Karpas-422 (cell line): Measurements from ENCODE around the gene MAD1L1. TPM values are rescaled to one million over a fixed set of nuclear protein-coding genes. Genes with fewer than 3 reads are reported as not detected.

Source experiments
- DNase-seq: peaks from one replicate; pipeline ENCODE4 v3.0.0-alpha.2; 2015
- H2AFZ ChIP-seq: fragments of 200-600 bp; sonication (generic); 2 replicates; pipeline ENCODE4 v1.6.1; 2014; ENCODE audit warnings: antibody characterized with exemption, low read length, mixed read lengths
- H3K27ac ChIP-seq: fragments of 200-600 bp; sonication (generic); 2 replicates; pipeline ENCODE4 v1.5.1; 2014; ENCODE audit warnings: mild to moderate bottlenecking, low read length, moderate library complexity
- H3K27me3 ChIP-seq: fragments of 200-600 bp; sonication (generic); 2 replicates; pipeline ENCODE4 v1.6.1; 2014; ENCODE audit warnings: low read length, mixed read lengths
- H3K36me3 ChIP-seq: fragments of 200-600 bp; sonication (generic); 2 replicates; pipeline ENCODE4 v1.6.1; 2014; ENCODE audit warnings: low read length, mixed read lengths; ENCODE audit not compliant: insufficient read depth
- H3K4me1 ChIP-seq: fragments of 200-600 bp; sonication (generic); 2 replicates; pipeline ENCODE4 v1.6.1; 2014; ENCODE audit warnings: mild to moderate bottlenecking, low read length, mixed read lengths
- H3K4me2 ChIP-seq: fragments of 200-600 bp; sonication (generic); 2 replicates; pipeline ENCODE4 v1.6.1; 2014; ENCODE audit warnings: low read length, low read depth, mild to moderate bottlenecking; ENCODE audit not compliant: poor library complexity, severe bottlenecking
- H3K4me3 ChIP-seq: fragments of 200-600 bp; sonication (generic); 2 replicates; pipeline ENCODE4 v1.5.1; 2014; ENCODE audit warnings: mild to moderate bottlenecking, antibody characterized with exemption, low read length, mixed read lengths
- H3K79me2 ChIP-seq: fragments of 200-600 bp; sonication (generic); 2 replicates; pipeline ENCODE4 v1.6.1; 2014; ENCODE audit warnings: mild to moderate bottlenecking, low read length, mixed read lengths
- H3K9ac ChIP-seq: fragments of 200-600 bp; sonication (generic); 2 replicates; pipeline ENCODE4 v1.6.0; 2014; ENCODE audit warnings: low read length
- H3K9me2 ChIP-seq: fragments of 200-600 bp; sonication (generic), shearing (Covaris generic); replicated peaks from 2 replicates; pipeline ENCODE4 v1.6.0; 2014; ENCODE audit warnings: mild to moderate bottlenecking, low read length, moderate library complexity; ENCODE audit not compliant: insufficient read depth
- H3K9me3 ChIP-seq: fragments of 300-700, 200-600 bp; sonication (generic); 2 replicates; pipeline ENCODE4 v1.6.1; 2014; ENCODE audit warnings: low read length, mixed read lengths
- H4K20me1 ChIP-seq: fragments of 200-600 bp; sonication (generic); 2 replicates; pipeline ENCODE4 v1.6.1; 2014; ENCODE audit warnings: mild to moderate bottlenecking, antibody characterized with exemption, low read length, low read depth; ENCODE audit not compliant: insufficient read depth
- total RNA-seq: library from RNA; depleted of rRNA; stranded (reverse); fragments of >200 nt; shearing (Covaris generic); gene quantifications from 2 replicates; pipeline ENCODE4 v1.2.3, GENCODE V29; 2014; ENCODE audit warnings: low replicate concordance

The MAD1L1 gene
- total RNA-seq, 1 experiment from 2014 or later, result 38.6 TPM

- peaks cover 2% of the 10 kb centered on the region for H3K4me1 ChIP-seq
- H3K79me2 ChIP-seq, result no peaks in the 10 kb centered on the region
- H3K4me2 ChIP-seq, result no peak overlapping the region
- H3K36me3 ChIP-seq, result no peaks in the 10 kb centered on the region
- no peak overlapping the region for H3K4me3 ChIP-seq
- H3K27ac ChIP-seq, result no peak overlapping the region
- no peak overlapping the region for H2AFZ ChIP-seq
- no peak overlapping the region for H3K9ac ChIP-seq
- H3K9me3 ChIP-seq, result no peaks in the 10 kb centered on the region
- no peak for DNase-seq
- H3K9me2 ChIP-seq, result no peaks in the 10 kb centered on the region
- H4K20me1 ChIP-seq, result no peaks in the 10 kb centered on the region
- H3K27me3 ChIP-seq, result no peaks in the 10 kb centered on the region
Observed at GRCh38 chr7:2094454-2095045, 138.2 kb downstream of the MAD1L1 start.

GRCh38 chr7:2093843-2094220 lies 138.9 kb downstream of the MAD1L1 start:
- no peak overlapping the region for H3K27ac ChIP-seq
- H3K4me1 ChIP-seq, result no peaks in the 10 kb centered on the region
- H3K79me2 ChIP-seq, result no peaks in the 10 kb centered on the region
- H3K9me3 ChIP-seq, result no peaks in the 10 kb centered on the region
- no peaks in the 10 kb centered on the region for H3K9me2 ChIP-seq
- H2AFZ ChIP-seq, result no peak overlapping the region
- H3K36me3 ChIP-seq, result no peaks in the 10 kb centered on the region
- DNase-seq, result no peak
- H3K9ac ChIP-seq, result no peak overlapping the region
- H3K4me3 ChIP-seq, result no peak overlapping the region
- H3K27me3 ChIP-seq, result no peaks in the 10 kb centered on the region
- H3K4me2 ChIP-seq, result no peak overlapping the region
- no peaks in the 10 kb centered on the region for H4K20me1 ChIP-seq

- Histone ChIP-seq H3K9me2 (no peaks in the 10 kb centered on the region), H3K79me2 (no peaks in the 10 kb centered on the region), H3K4me2 (no peak overlapping the region), H3K27ac (no peak overlapping the region), H2AFZ (no peak overlapping the region), H3K27me3 (no peaks in the 10 kb centered on the region), H3K9ac (no peak overlapping the region), H4K20me1 (no peaks in the 10 kb centered on the region), H3K4me3 (no peak overlapping the region), H3K9me3 (no peaks in the 10 kb centered on the region), H3K36me3 (no peaks in the 10 kb centered on the region), H3K4me1 (no peaks in the 10 kb centered on the region)
- no peak for DNase-seq
Observed at GRCh38 chr7:2093215-2093842, 139.4 kb downstream of the MAD1L1 start.

GRCh38 chr7:2092279-2092678 lies 140.5 kb downstream of the MAD1L1 start:
- Histone ChIP-seq H3K27me3 (no peaks in the 10 kb centered on the region), H3K4me2 (no peak overlapping the region), H3K9me3 (no peaks in the 10 kb centered on the region), H3K9me2 (no peaks in the 10 kb centered on the region), H3K9ac (no peak overlapping the region), H2AFZ (no peak overlapping the region), H4K20me1 (no peaks in the 10 kb centered on the region), H3K79me2 (no peaks in the 10 kb centered on the region), H3K36me3 (no peaks in the 10 kb centered on the region), H3K4me1 (no peaks in the 10 kb centered on the region), H3K4me3 (no peak overlapping the region), H3K27ac (no peak overlapping the region)
- DNase-seq, result no peak

- H3K27me3 ChIP-seq, result no peaks in the 10 kb centered on the region
- no peaks in the 10 kb centered on the region for H3K79me2 ChIP-seq
- H3K4me3 ChIP-seq, result no peak overlapping the region
- no peak overlapping the region for H3K9ac ChIP-seq
- no peak for DNase-seq
- H3K4me2 ChIP-seq, result no peak overlapping the region
- no peaks in the 10 kb centered on the region for H3K9me2 ChIP-seq
- no peaks in the 10 kb centered on the region for H3K36me3 ChIP-seq
- H4K20me1 ChIP-seq, result no peaks in the 10 kb centered on the region
- H3K9me3 ChIP-seq, result no peaks in the 10 kb centered on the region
- H3K27ac ChIP-seq, result no peak overlapping the region
- no peak overlapping the region for H2AFZ ChIP-seq
- H3K4me1 ChIP-seq, result no peaks in the 10 kb centered on the region
Observed at GRCh38 chr7:2090526-2091520, 141.9 kb downstream of the MAD1L1 start.

- DNase-seq, result no peak
- H3K9ac ChIP-seq, result no peak overlapping the region
- no peaks in the 10 kb centered on the region for H3K9me2 ChIP-seq
- no peak overlapping the region for H3K4me2 ChIP-seq
- H2AFZ ChIP-seq, result no peak overlapping the region
- no peaks in the 10 kb centered on the region for H3K27me3 ChIP-seq
- H3K4me3 ChIP-seq, result no peak overlapping the region
- no peaks in the 10 kb centered on the region for H4K20me1 ChIP-seq
- H3K36me3 ChIP-seq, result no peaks in the 10 kb centered on the region
- H3K27ac ChIP-seq, result no peak overlapping the region
- no peaks in the 10 kb centered on the region for H3K79me2 ChIP-seq
- no peaks in the 10 kb centered on the region for H3K4me1 ChIP-seq
- no peaks in the 10 kb centered on the region for H3K9me3 ChIP-seq
Observed at GRCh38 chr7:2088801-2089200, 143.9 kb downstream of the MAD1L1 start.

- no peaks in the 10 kb centered on the region for H3K9me3 ChIP-seq
- DNase-seq, result no peak
- H3K9me2 ChIP-seq, result no peaks in the 10 kb centered on the region
- H3K27ac ChIP-seq, result no peak overlapping the region
- no peaks in the 10 kb centered on the region for H4K20me1 ChIP-seq
- H2AFZ ChIP-seq, result no peak overlapping the region
- no peaks in the 10 kb centered on the region for H3K36me3 ChIP-seq
- H3K79me2 ChIP-seq, result no peaks in the 10 kb centered on the region
- H3K4me3 ChIP-seq, result no peak overlapping the region
- H3K9ac ChIP-seq, result no peak overlapping the region
- H3K27me3 ChIP-seq, result no peaks in the 10 kb centered on the region
- no peaks in the 10 kb centered on the region for H3K4me1 ChIP-seq
- H3K4me2 ChIP-seq, result no peak overlapping the region
Observed at GRCh38 chr7:2087744-2088143, 145.0 kb downstream of the MAD1L1 start.

GRCh38 chr7:2086229-2086628 lies 146.5 kb downstream of the MAD1L1 start:
- Histone ChIP-seq H3K27me3 (no peaks in the 10 kb centered on the region), H3K27ac (no peak overlapping the region), H3K4me1 (no peaks in the 10 kb centered on the region), H3K9me3 (no peaks in the 10 kb centered on the region), H4K20me1 (no peaks in the 10 kb centered on the region), H3K79me2 (no peaks in the 10 kb centered on the region), H2AFZ (no peak overlapping the region), H3K9ac (no peak overlapping the region), H3K4me2 (no peak overlapping the region), H3K9me2 (no peaks in the 10 kb centered on the region), H3K4me3 (no peak overlapping the region), H3K36me3 (no peaks in the 10 kb centered on the region)
- no peak for DNase-seq
